Hepatocyte (in vitro differentiated cells): ENCODE results near the gene CLINT1. TPM values are rescaled to one million over a fixed set of nuclear protein-coding genes. Genes with fewer than 3 reads are reported as not detected.

Source experiments
- DNase-seq: peaks from one replicate; pipeline ENCODE4 v3.0.0-alpha.2; 2016; ENCODE audit warnings: low spot score
- H2AFZ ChIP-seq: fragments of 200-600 bp; sonication (generic); 2 replicates; pipeline ENCODE4 v1.6.0; 2016; ENCODE audit warnings: antibody characterized with exemption, mild to moderate bottlenecking
- H3K27ac ChIP-seq: fragments of 200-600 bp; sonication (generic); 2 replicates; pipeline ENCODE4 v1.5.1; 2016; ENCODE audit warnings: mild to moderate bottlenecking
- H3K27me3 ChIP-seq: fragments of 200-600 bp; sonication (generic); 2 replicates; pipeline ENCODE4 v1.6.1; 2016
- H3K36me3 ChIP-seq: fragments of 200-600 bp; sonication (generic); replicated peaks from 2 replicates; pipeline ENCODE4 v1.5.1; 2016; ENCODE audit warnings: low read depth; ENCODE audit not compliant: insufficient read depth
- H3K4me1 ChIP-seq: fragments of 200-600 bp; sonication (generic); 2 replicates; pipeline ENCODE4 v1.5.1; 2016; ENCODE audit warnings: mild to moderate bottlenecking, moderate library complexity; ENCODE audit not compliant: insufficient read depth
- H3K4me2 ChIP-seq: fragments of 200-600 bp; sonication (generic); 2 replicates; pipeline ENCODE4 v1.6.0; 2016
- H3K4me3 ChIP-seq: fragments of 200-600 bp; sonication (generic); 2 replicates; pipeline ENCODE4 v1.5.1; 2016; ENCODE audit warnings: mild to moderate bottlenecking
- H3K79me2 ChIP-seq: fragments of 200-600 bp; sonication (generic); 2 replicates; pipeline ENCODE4 v1.6.0; 2017; ENCODE audit warnings: mild to moderate bottlenecking
- H3K9me2 ChIP-seq: fragments of 200-600 bp; sonication (generic); replicated peaks from 2 replicates; pipeline ENCODE4 v1.6.0; 2017; ENCODE audit warnings: mild to moderate bottlenecking; ENCODE audit not compliant: insufficient read depth
- H3K9me3 ChIP-seq: fragments of 200-600 bp; sonication (generic); 2 replicates; pipeline ENCODE4 v1.5.1; 2016; ENCODE audit warnings: low read depth, mild to moderate bottlenecking
- H4K20me1 ChIP-seq: fragments of 200-600 bp; sonication (generic); 2 replicates; pipeline ENCODE4 v1.6.0; 2016; ENCODE audit warnings: mild to moderate bottlenecking; ENCODE audit not compliant: insufficient read depth, poor library complexity, severe bottlenecking
- EZH2 ChIP-seq: fragments of 200-600 bp; sonication (generic); IDR thresholded peaks from 2 replicates; pipeline ENCODE4 v1.6.1; 2016; ENCODE audit warnings: antibody characterized with exemption, mild to moderate bottlenecking, borderline replicate concordance
- EZH2phosphoT487 ChIP-seq: fragments of 200-600 bp; sonication (generic); IDR thresholded peaks from one replicate; pipeline ENCODE4 v1.6.1; 2018; ENCODE audit warnings: antibody characterized with exemption, mild to moderate bottlenecking, low read depth, moderate library complexity; ENCODE audit not compliant: unreplicated experiment, severe bottlenecking
- WGBS: methylation state at CpG from one replicate; pipeline ENCODE4 v1.1.6; 2016; ENCODE audit warnings: low lambda C conversion rate; ENCODE audit errors: missing lambda C conversion rate; 5-methylcytosine and 5-hydroxymethylcytosine counted together
- polyA plus RNA-seq: library from polyadenylated mRNA; unstranded; fragments of >200 nt; fragmentation: Nextera tagmentation; extraction: Ambion mirVana; gene quantifications from 2 replicates; pipeline ENCODE4 v1.2.1, GENCODE V29; 2016
- total RNA-seq: library from RNA; depleted of rRNA; stranded (reverse); fragments of >200 nt; gene quantifications from 2 replicates; pipeline ENCODE4 v1.2.3, GENCODE V29; 2014
- TF ChIP-seq, protein P1 (sequence below): fragments of 200-600 bp; sonication (generic); IDR thresholded peaks from 2 replicates; pipeline ENCODE4 v1.5.1; 2016; ENCODE audit warnings: antibody characterized with exemption, mild to moderate bottlenecking; ENCODE audit not compliant: poor library complexity

CLINT1 gene
- total and polyA plus RNA-seq, 2 experiments from 2014 or later = 78.0 to 129 TPM

DNA sequence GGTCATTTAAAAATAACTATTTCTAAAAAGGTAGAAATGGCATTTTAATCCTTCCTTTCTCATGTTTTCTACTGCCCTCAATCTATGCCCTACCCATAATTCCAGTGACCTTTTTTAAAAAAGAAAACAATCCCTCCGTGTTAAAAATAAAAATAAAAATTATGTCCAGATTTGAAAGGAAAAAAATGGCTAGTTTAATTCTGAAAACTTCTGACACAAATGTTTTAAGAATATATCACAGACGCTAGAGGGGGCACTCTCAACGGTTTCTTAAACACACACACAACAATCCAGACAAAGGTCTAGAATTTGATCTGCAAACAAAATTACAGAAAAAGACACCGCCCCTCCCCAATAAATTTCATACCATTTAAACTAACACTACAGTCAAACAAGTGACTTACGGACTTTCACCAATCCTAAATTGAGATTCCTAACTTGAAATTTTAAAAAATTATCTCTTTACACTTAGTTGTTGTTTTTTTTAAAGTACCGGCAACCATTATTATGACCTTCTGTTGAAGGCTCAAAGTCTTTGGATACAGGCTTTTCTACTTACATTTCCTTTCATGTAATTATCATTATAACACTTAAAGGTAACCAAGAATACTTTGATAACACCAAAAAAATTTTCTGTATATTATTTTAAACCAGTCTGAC is 38.2 kb downstream of the CLINT1 start:
- peak; percentile 76 for DNase-seq
- Histone ChIP-seq H3K9me3 (no peaks in the 10 kb centered on the region), H3K27ac (no peak overlapping the region), H3K36me3 (no peaks in the 10 kb centered on the region), H4K20me1 (peaks cover 40% of the 10 kb centered on the region), H3K27me3 (no peaks in the 10 kb centered on the region), H3K4me2 (no peak overlapping the region), H3K9me2 (no peaks in the 10 kb centered on the region), H3K4me3 (no peak overlapping the region), H3K79me2 (peaks cover 87% of the 10 kb centered on the region), H2AFZ (no peak overlapping the region), H3K4me1 (no peaks in the 10 kb centered on the region)
- 24% methylated on average over 6 of the region's 6 CpGs for WGBS
- TF ChIP-seq EZH2 (no peak), EZH2phosphoT487 (no peak)
- TF ChIP-seq, protein P1, sequence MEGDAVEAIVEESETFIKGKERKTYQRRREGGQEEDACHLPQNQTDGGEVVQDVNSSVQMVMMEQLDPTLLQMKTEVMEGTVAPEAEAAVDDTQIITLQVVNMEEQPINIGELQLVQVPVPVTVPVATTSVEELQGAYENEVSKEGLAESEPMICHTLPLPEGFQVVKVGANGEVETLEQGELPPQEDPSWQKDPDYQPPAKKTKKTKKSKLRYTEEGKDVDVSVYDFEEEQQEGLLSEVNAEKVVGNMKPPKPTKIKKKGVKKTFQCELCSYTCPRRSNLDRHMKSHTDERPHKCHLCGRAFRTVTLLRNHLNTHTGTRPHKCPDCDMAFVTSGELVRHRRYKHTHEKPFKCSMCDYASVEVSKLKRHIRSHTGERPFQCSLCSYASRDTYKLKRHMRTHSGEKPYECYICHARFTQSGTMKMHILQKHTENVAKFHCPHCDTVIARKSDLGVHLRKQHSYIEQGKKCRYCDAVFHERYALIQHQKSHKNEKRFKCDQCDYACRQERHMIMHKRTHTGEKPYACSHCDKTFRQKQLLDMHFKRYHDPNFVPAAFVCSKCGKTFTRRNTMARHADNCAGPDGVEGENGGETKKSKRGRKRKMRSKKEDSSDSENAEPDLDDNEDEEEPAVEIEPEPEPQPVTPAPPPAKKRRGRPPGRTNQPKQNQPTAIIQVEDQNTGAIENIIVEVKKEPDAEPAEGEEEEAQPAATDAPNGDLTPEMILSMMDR = peak; percentile 71

DNA sequence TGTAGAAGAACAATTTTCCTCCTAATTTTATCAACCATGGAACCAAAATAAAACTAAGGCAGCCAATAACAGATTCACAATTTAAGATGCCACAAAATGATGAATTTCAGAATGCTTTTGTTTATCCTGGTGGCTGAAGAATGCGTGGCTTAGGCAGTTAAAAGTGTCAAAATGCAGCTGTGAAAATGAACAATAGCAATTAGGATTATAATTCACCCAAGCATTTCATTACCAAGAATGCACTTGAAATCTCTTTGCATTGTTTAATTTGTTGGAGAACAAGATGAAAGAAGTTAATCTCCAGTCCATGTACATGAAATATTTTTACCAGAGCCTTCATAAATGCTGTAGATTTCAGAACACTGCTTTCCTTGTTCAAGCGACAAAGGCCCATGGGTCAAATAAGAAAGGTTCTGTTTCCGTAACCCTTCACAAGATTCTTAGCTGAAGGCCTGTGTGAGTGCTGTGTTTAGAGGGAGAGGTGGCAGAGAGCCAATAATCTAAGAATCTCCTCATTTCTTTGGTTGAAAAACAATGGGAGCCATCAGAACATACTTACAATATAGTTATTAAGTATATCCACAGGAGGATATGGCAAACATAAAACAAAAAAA is 39.3 kb downstream of the CLINT1 start:
- DNase-seq = no peak
- no peaks in the 10 kb centered on the region for H3K9me2 ChIP-seq
- no peaks in the 10 kb centered on the region for H3K9me3 ChIP-seq
- no peak overlapping the region for H2AFZ ChIP-seq
- H3K79me2 ChIP-seq = peaks cover 79% of the 10 kb centered on the region
- no peak overlapping the region for H3K4me3 ChIP-seq
- no peak overlapping the region for H3K4me2 ChIP-seq
- no peaks in the 10 kb centered on the region for H3K36me3 ChIP-seq
- H3K27me3 ChIP-seq = no peaks in the 10 kb centered on the region
- H4K20me1 ChIP-seq = peaks cover 30% of the 10 kb centered on the region
- H3K27ac ChIP-seq = no peak overlapping the region
- no peaks in the 10 kb centered on the region for H3K4me1 ChIP-seq
- TF ChIP-seq, protein P1 = no peak
- TF ChIP-seq EZH2 (no peak), EZH2phosphoT487 (no peak)
- WGBS = 80% methylated on average over 3 of the region's 3 CpGs

DNA sequence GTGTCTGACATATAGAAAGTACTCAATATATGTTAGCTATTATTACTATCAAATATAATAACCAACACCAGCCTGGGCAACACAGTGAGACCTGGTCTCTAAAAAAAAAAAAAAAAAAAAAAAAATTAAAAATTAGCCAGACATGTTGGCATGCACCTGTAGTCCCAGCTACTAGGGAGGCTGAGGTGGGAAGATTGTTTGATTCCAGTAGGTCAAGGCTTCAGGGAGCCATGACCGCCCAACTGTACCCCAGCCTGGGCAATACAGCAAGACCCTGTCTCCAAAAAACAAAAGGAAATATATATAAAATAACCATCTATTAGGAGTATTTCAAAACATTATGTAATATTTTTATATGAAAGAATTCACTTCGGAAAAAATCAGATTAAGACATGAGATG is 40.6 kb downstream of the CLINT1 start:
- TF ChIP-seq, protein P1 = no peak
- TF ChIP-seq EZH2phosphoT487 = no peak
- TF ChIP-seq EZH2 = no peak
- Histone ChIP-seq H3K79me2 (peaks cover 70% of the 10 kb centered on the region), H3K9me3 (no peaks in the 10 kb centered on the region), H3K4me2 (no peak overlapping the region), H3K4me3 (no peak overlapping the region), H3K27me3 (no peaks in the 10 kb centered on the region), H3K36me3 (no peaks in the 10 kb centered on the region), H3K4me1 (no peaks in the 10 kb centered on the region), H4K20me1 (peaks cover 30% of the 10 kb centered on the region), H3K9me2 (no peaks in the 10 kb centered on the region), H2AFZ (no peak overlapping the region), H3K27ac (no peak overlapping the region)
- 99% methylated on average over 2 of the region's 2 CpGs for WGBS
- DNase-seq = no peak
